Kidney (tissue), 14 donors: ENCODE results near the gene METTL26. TPM values are rescaled to one million over a fixed set of nuclear protein-coding genes. Genes with fewer than 3 reads are reported as not detected.

Experiments
- DNase-seq, 5 donors: peaks; one replicate each; pipeline ENCODE4 v3.0.0-alpha.2; 2013 to 2020
- FAIRE-seq: peaks from 2 replicates; lab custom pipeline; 2012; peaks lifted over from hg19 to GRCh38; lab: Jason Lieb, UNC
- H3K27ac ChIP-seq, 2 donors: one replicate each; pipeline ENCODE4 v1.7.0; 2013; ENCODE audit warnings: low read depth in 2 of 2, low read length in 2 of 2, inconsistent platforms in 1 of 2
- H3K27me3 ChIP-seq: one replicate; pipeline ENCODE4 v1.7.1; 2013; ENCODE audit warnings: low read length, inconsistent platforms; ENCODE audit not compliant: control insufficient read depth, insufficient read depth
- H3K36me3 ChIP-seq, 3 donors: one replicate each; pipeline versions ENCODE4 v1.7.0 to v1.7.1; 2013; ENCODE audit warnings: low read length in 3 of 3, control low read depth in 1 of 3, inconsistent platforms in 1 of 3; ENCODE audit not compliant: insufficient read depth in 3 of 3, control insufficient read depth in 2 of 3
- H3K4me1 ChIP-seq, 3 donors: one replicate each; pipeline versions ENCODE4 v1.7.0 to v1.7.1; 2013; ENCODE audit warnings: low read length in 3 of 3, inconsistent platforms in 1 of 3, low read depth in 1 of 3; ENCODE audit not compliant: control insufficient read depth in 2 of 3, insufficient read depth in 2 of 3
- H3K4me3 ChIP-seq, 3 donors: one replicate each; pipeline versions ENCODE4 v1.7.0 to v1.8.1; 2013; ENCODE audit warnings: low read length in 3 of 3, control low read depth in 1 of 3, inconsistent platforms in 1 of 3
- H3K9ac ChIP-seq, 3 donors: one replicate each; pipeline versions ENCODE4 v1.7.0 to v1.7.1; 2013; ENCODE audit warnings: low read length in 3 of 3, control low read depth in 1 of 3, inconsistent platforms in 1 of 3
- H3K9me3 ChIP-seq, 3 donors: one replicate each; pipeline versions ENCODE4 v1.7.0 to v1.7.1; 2013; ENCODE audit warnings: low read length in 3 of 3, control low read depth in 1 of 3, inconsistent platforms in 1 of 3; ENCODE audit not compliant: control insufficient read depth in 2 of 3, insufficient read depth in 1 of 3
- CTCF ChIP-seq: IDR thresholded peaks from 3 replicates; pipeline ENCODE4 v1.5.1; 2012; ENCODE audit warnings: mild to moderate bottlenecking, moderate library complexity, borderline replicate concordance; ENCODE audit not compliant: insufficient read depth; ENCODE audit errors: extremely low read depth
- intact Hi-C: fragments of 100-400 bp; cut with DNase I; formaldehyde crosslinking; loops from one replicate; pipeline ENCODE4 v1.11.1; 2022
- polyA plus RNA-seq: library from polyadenylated mRNA; stranded (reverse); fragments of 350-450 nt; fragmentation: Illumina TruSeq; extraction: RNeasy Lipid Tissue Mini Kit (QIAGEN cat#74804); gene quantifications from one replicate; pipeline ENCODE4 v1.2.3, GENCODE V29; 2014; ENCODE audit warnings: low read depth, low replicate concordance; ENCODE audit not compliant: insufficient read depth
- total RNA-seq: library from RNA; stranded (reverse); fragmentation: NEBNext Ultra II Directional; extraction: Animal tissue kit (Norgen Biotek cat#: 25700); gene quantifications from one replicate; pipeline ENCODE4 v1.2.1, GENCODE V29; 2021
- donor health status: control.
- donor health status: control.
- donor health status: control.
- donor health status: control.
- donor health status: control.
- donor health status: DM: yes; HTN: yes; CAD: no.
- donor health status: Normal renal cell carcinoma (clear cell type).

The METTL26 gene
- total and polyA plus RNA-seq, 2 donors from 2014 or later = 44.2 to 183 TPM

- Histone ChIP-seq H3K4me3 (no peak overlapping the region), H3K36me3 (no peaks in the 10 kb centered on the region)
- intact Hi-C loops = no loop called here
Observed at GRCh38 chr16:654034-654433, 17.9 kb upstream of the METTL26 start.

GRCh38 chr16:652454-653305 lies 16.6 kb upstream of the METTL26 start:
- no peaks in the 10 kb centered on the region for H3K36me3 ChIP-seq
- H3K9ac ChIP-seq = no peak overlapping the region
- TF ChIP-seq CTCF = no peak
- no peaks in the 10 kb centered on the region for H3K27me3 ChIP-seq
- intact Hi-C loops = no loop called here
- peaks cover 0 to 15% (median 0%) of the 10 kb centered on the region in 3 donors for H3K4me1 ChIP-seq
- no peaks in the 10 kb centered on the region for H3K9me3 ChIP-seq
- no peak for DNase-seq
- H3K4me3 ChIP-seq = no peak overlapping the region
- H3K27ac ChIP-seq = no peak overlapping the region
- no peak for FAIRE-seq

More at GRCh38 chr16:654034-654433, 17.9 kb upstream of the METTL26 start:
- DNase-seq = no peak
- TF ChIP-seq CTCF = no peak
- no peak overlapping the region for H3K9ac ChIP-seq
- no peak overlapping the region for H3K27ac ChIP-seq
- no peaks in the 10 kb centered on the region for H3K27me3 ChIP-seq
- no peak for FAIRE-seq
- H3K9me3 ChIP-seq = no peaks in the 10 kb centered on the region
- H3K4me1 ChIP-seq = peaks cover 0 to 6% (median 0%) of the 10 kb centered on the region in 3 donors

- Histone ChIP-seq H3K27me3 (no peaks in the 10 kb centered on the region), H3K4me3 (no peak overlapping the region), H3K9me3 (no peaks in the 10 kb centered on the region), H3K4me1 (peaks cover 0 to 21% (median 3%) of the 10 kb centered on the region in 3 donors), H3K36me3 (no peaks in the 10 kb centered on the region), H3K27ac (no peak overlapping the region), H3K9ac (no peak overlapping the region)
- TF ChIP-seq CTCF = no peak
- intact Hi-C loops = no loop called here
- DNase-seq = no peak
- FAIRE-seq = no peak
Observed at GRCh38 chr16:651844-652243, 15.7 kb upstream of the METTL26 start.
